MM.1S (cell line): Measurements from ENCODE around the gene SEC24B.

Source experiments
- EZH2 ChIP-seq: fragments of 300-600 bp; sonication (generic); optimal IDR thresholded peaks from 2 replicates; pipeline ENCODE3; 2017; ENCODE audit warnings: low read depth, mild to moderate bottlenecking, antibody characterized with exemption, low read length, mixed read lengths
- EZH2phosphoT487 ChIP-seq: fragments of 300-600 bp; sonication (generic); IDR thresholded peaks from 2 replicates; pipeline ENCODE4 v1.6.1; 2018; ENCODE audit warnings: antibody characterized with exemption, low read length
- TF ChIP-seq, protein P1 (sequence below): fragments of 300-600 bp; sonication (generic); IDR thresholded peaks from 2 replicates; pipeline ENCODE4 v1.5.1; 2016; ENCODE audit warnings: antibody characterized with exemption, low read length, mixed read lengths

DNA sequence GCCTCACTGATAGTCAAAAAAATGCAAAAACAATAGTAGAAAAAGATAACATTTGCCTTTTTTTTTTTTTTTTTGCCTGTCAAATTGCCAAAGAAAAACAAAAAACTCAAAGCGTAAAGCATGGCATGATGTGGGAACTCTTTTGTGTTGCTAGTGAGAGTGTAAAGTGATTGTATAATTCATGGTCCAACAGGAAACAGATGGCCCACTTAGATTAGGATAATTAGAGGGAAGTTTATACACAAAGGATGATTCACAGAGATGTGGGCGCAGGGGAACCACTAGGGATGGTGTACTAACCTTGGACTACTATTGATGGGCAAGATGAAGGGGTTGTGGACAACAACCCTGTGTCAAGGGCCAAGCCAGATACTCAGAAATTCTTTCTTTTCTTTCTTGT is 142.8 kb downstream of the SEC24B start:
- TF ChIP-seq EZH2phosphoT487 (no peak), EZH2 (no peak)
- TF ChIP-seq, protein P1, sequence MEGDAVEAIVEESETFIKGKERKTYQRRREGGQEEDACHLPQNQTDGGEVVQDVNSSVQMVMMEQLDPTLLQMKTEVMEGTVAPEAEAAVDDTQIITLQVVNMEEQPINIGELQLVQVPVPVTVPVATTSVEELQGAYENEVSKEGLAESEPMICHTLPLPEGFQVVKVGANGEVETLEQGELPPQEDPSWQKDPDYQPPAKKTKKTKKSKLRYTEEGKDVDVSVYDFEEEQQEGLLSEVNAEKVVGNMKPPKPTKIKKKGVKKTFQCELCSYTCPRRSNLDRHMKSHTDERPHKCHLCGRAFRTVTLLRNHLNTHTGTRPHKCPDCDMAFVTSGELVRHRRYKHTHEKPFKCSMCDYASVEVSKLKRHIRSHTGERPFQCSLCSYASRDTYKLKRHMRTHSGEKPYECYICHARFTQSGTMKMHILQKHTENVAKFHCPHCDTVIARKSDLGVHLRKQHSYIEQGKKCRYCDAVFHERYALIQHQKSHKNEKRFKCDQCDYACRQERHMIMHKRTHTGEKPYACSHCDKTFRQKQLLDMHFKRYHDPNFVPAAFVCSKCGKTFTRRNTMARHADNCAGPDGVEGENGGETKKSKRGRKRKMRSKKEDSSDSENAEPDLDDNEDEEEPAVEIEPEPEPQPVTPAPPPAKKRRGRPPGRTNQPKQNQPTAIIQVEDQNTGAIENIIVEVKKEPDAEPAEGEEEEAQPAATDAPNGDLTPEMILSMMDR: no peak
